Measurements from ENCODE around the gene NMRAL1.

The NMRAL1 gene

GRCh38 chr16:4426021-4426684 is 48.3 kb downstream of the NMRAL1 start:
- H3K79me2 ChIP-seq (ENCODE audit: low read length) = peaks cover 60% of the 10 kb centered on the region
- H3K4me3 ChIP-seq (ENCODE audit: low read length) = peak overlapping the region; percentile 96
- no peak overlapping the region for H2AFZ ChIP-seq (ENCODE audit: low read depth, low read length)
- TF ChIP-seq CTCF (IDR thresholded peaks at IDR 0.05; ENCODE audit: low read depth, low read length) (no peak), EZH2phosphoT487 (IDR thresholded peaks at IDR 0.05; ENCODE audit: low read depth) (no peak)
- H3K27me3 ChIP-seq (ENCODE audit: low read depth, low read length) = no peaks in the 10 kb centered on the region
- no peaks in the 10 kb centered on the region for H4K20me1 ChIP-seq (ENCODE audit: insufficient read depth, low read length)
- peak overlapping the region; percentile 92 for H3K9ac ChIP-seq (ENCODE audit: low read length)
- no peaks in the 10 kb centered on the region for H3K9me3 ChIP-seq (ENCODE audit: insufficient read depth, low read length)
- H3K4me2 ChIP-seq (ENCODE audit: low read length) = peak overlapping the region; percentile 81
- peak overlapping the region; percentile 92 for H3K27ac ChIP-seq (ENCODE audit: low read length)
- peaks cover 9% of the 10 kb centered on the region for H3K36me3 ChIP-seq (replicated peaks; ENCODE audit: low read depth, low read length)
- peaks cover 14% of the 10 kb centered on the region for H3K4me1 ChIP-seq (ENCODE audit: low read length)

- H3K27ac ChIP-seq (ENCODE audit: low read length) = peak within 1 kb of the TSS; percentile 92
- no peaks in the 10 kb centered on the region for H4K20me1 ChIP-seq (ENCODE audit: insufficient read depth, low read length)
- peaks cover 6% of the 10 kb centered on the region for H3K36me3 ChIP-seq (replicated peaks; ENCODE audit: low read depth, low read length)
- TF ChIP-seq CTCF (IDR thresholded peaks at IDR 0.05; ENCODE audit: low read depth, low read length) = no peak
- TF ChIP-seq EZH2phosphoT487 (IDR thresholded peaks at IDR 0.05; ENCODE audit: low read depth) = no peak
- peak within 1 kb of the TSS; percentile 92 for H3K9ac ChIP-seq (ENCODE audit: low read length)
- H3K9me3 ChIP-seq (ENCODE audit: insufficient read depth, low read length) = no peaks in the 10 kb centered on the region
- peaks cover 19% of the 10 kb centered on the region for H3K4me1 ChIP-seq (ENCODE audit: low read length)
- H3K4me2 ChIP-seq (ENCODE audit: low read length) = peak within 1 kb of the TSS; percentile 81
- H3K27me3 ChIP-seq (ENCODE audit: low read depth, low read length) = no peaks in the 10 kb centered on the region
- peak within 1 kb of the TSS; percentile 96 for H3K4me3 ChIP-seq (ENCODE audit: low read length)
- H3K79me2 ChIP-seq (ENCODE audit: low read length) = peaks cover 54% of the 10 kb centered on the region
- H2AFZ ChIP-seq (ENCODE audit: low read depth, low read length) = peak within 1 kb of the TSS; percentile 90
Measured at GRCh38 chr16:4425378-4426020, 48.9 kb downstream of the NMRAL1 start, which contains the start of gene DNAJA3. Gene DNAJA3 (plus strand): TSS chr16:4425868. CDS start chr16:4425882, 14 bp downstream.

- peaks cover 12% of the 10 kb centered on the region for H3K79me2 ChIP-seq (ENCODE audit: low read length)
Measured at GRCh38 chr16:4420505-4421105, 53.8 kb downstream of the NMRAL1 start.

More at GRCh38 chr16:4420505-4421105, 53.8 kb downstream of the NMRAL1 start:
- no peak overlapping the region for H3K4me3 ChIP-seq (ENCODE audit: low read length)
- H3K9me3 ChIP-seq (ENCODE audit: insufficient read depth, low read length) = no peaks in the 10 kb centered on the region
- H4K20me1 ChIP-seq (ENCODE audit: insufficient read depth, low read length) = no peaks in the 10 kb centered on the region
- H3K27me3 ChIP-seq (ENCODE audit: low read depth, low read length) = no peaks in the 10 kb centered on the region
- no peak for TF ChIP-seq EZH2phosphoT487 (IDR thresholded peaks at IDR 0.05; ENCODE audit: low read depth)
- TF ChIP-seq CTCF (IDR thresholded peaks at IDR 0.05; ENCODE audit: low read depth, low read length) = no peak
- no peaks in the 10 kb centered on the region for H3K36me3 ChIP-seq (replicated peaks; ENCODE audit: low read depth, low read length)
- H3K4me1 ChIP-seq (ENCODE audit: low read length) = peaks cover 16% of the 10 kb centered on the region
- H3K27ac ChIP-seq (ENCODE audit: low read length) = no peak overlapping the region
- no peak overlapping the region for H3K9ac ChIP-seq (ENCODE audit: low read length)
- 0 out of 2 replicates have a peak overlapping the region, but pooled peaks have one; percentile 15 for H2AFZ ChIP-seq (ENCODE audit: low read depth, low read length)
- peak overlapping the region; percentile 16 for H3K4me2 ChIP-seq (ENCODE audit: low read length)

Measured in OCI-LY3 (cell line).